Large intestine (tissue), 12 donors: ENCODE measurements around the gene MOGAT2. TPM values are rescaled to one million over a fixed set of nuclear protein-coding genes. Genes with fewer than 3 reads are reported as not detected.
"Not testable (repeated sequence)": the region's sequence is repeated elsewhere in the genome, so short reads cannot be mapped to it uniquely, and the experiment has no call there.

ENCODE experiments used
- DNase-seq, 2 donors: peaks; one replicate each; pipeline versions ENCODE4 v3.0.0 to v3.0.0-alpha.2; 2013
- H3K27ac ChIP-seq: one replicate; pipeline ENCODE4 v1.5.1; 2013; ENCODE audit warnings: low read length
- H3K27me3 ChIP-seq: 2 replicates; pipeline ENCODE4 v1.6.1; 2013; ENCODE audit warnings: low read length; ENCODE audit not compliant: control insufficient read depth, insufficient read depth
- H3K36me3 ChIP-seq: 2 replicates; pipeline ENCODE4 v1.6.1; 2013; ENCODE audit warnings: low read length; ENCODE audit not compliant: control insufficient read depth, insufficient read depth
- H3K4me1 ChIP-seq: one replicate; pipeline ENCODE4 v1.6.1; 2013; ENCODE audit warnings: low read length; ENCODE audit not compliant: control insufficient read depth, insufficient read depth
- H3K4me3 ChIP-seq: one replicate; pipeline ENCODE4 v1.5.1; 2013; ENCODE audit warnings: low read length
- H3K9me3 ChIP-seq: one replicate; pipeline ENCODE4 v1.6.1; 2013; ENCODE audit warnings: mild to moderate bottlenecking, low read depth, low read length, moderate library complexity; ENCODE audit not compliant: control insufficient read depth
- whole genome bisulfite sequencing: methylation state at CpG from one replicate; pipeline ENCODE4 v1.1.5; 2013; ENCODE audit warnings: low lambda C conversion rate; ENCODE audit not compliant: insufficient coverage; 5-methylcytosine and 5-hydroxymethylcytosine counted together
- long read RNA-seq, 11 donors: transcript quantifications; one replicate each; lab custom pipeline, GENCODE V29; 2026
- polyA plus RNA-seq: library from polyadenylated mRNA; unstranded; fragments of 120-200 nt; gene quantifications from one replicate; pipeline ENCODE4 v1.2.1, GENCODE V29; 2013

Gene MOGAT2
- polyA plus RNA-seq, result 222 TPM
- long read RNA-seq, donor 1, transcript MOGAT2-204 (1 exons, 1,956 nt), result major isoform, 28 of 31 reads
- long read RNA-seq, donor 1, partial matches to known transcripts, result 0 of 31 reads
- long read RNA-seq, donor 1, other reads (novel, unspliced or antisense), result 0 of 31 reads
- long read RNA-seq, donor 2, transcript MOGAT2-201 (6 exons, 1,404 nt), result minor isoform, 6 of 120 reads
- long read RNA-seq, donor 2, transcript MOGAT2-204 (1 exons, 1,956 nt), result major isoform, 90 of 120 reads
- long read RNA-seq, donor 2, transcript MOGAT2-203 (5 exons, 3,204 nt), result minor isoform, 13 of 120 reads
- long read RNA-seq, donor 2, partial matches to known transcripts, result 11 of 120 reads
- long read RNA-seq, donor 2, other reads (novel, unspliced or antisense), result 0 of 120 reads
- long read RNA-seq, donor 3, result 0 reads
- long read RNA-seq, donor 4, transcript MOGAT2-204 (1 exons, 1,956 nt), result major isoform, 18 of 19 reads
- long read RNA-seq, donor 4, partial matches to known transcripts, result 0 of 19 reads
- long read RNA-seq, donor 4, other reads (novel, unspliced or antisense), result 0 of 19 reads
- long read RNA-seq, donor 5, transcript MOGAT2-204 (1 exons, 1,956 nt), result major isoform, 27 of 29 reads
- long read RNA-seq, donor 5, partial matches to known transcripts, result 0 of 29 reads
- long read RNA-seq, donor 5, other reads (novel, unspliced or antisense), result 0 of 29 reads
- long read RNA-seq, donor 6, transcript MOGAT2-203 (5 exons, 3,204 nt), result minor isoform, 5 of 112 reads
- long read RNA-seq, donor 6, transcript MOGAT2-201 (6 exons, 1,404 nt), result minor isoform, 10 of 112 reads
- long read RNA-seq, donor 6, transcript MOGAT2-204 (1 exons, 1,956 nt), result major isoform, 97 of 112 reads
- long read RNA-seq, donor 6, partial matches to known transcripts, result 0 of 112 reads
- long read RNA-seq, donor 6, other reads (novel, unspliced or antisense), result 0 of 112 reads
- long read RNA-seq, donor 7, transcript MOGAT2-204 (1 exons, 1,956 nt), result major isoform, 16 of 18 reads
- long read RNA-seq, donor 7, partial matches to known transcripts, result 0 of 18 reads
- long read RNA-seq, donor 7, other reads (novel, unspliced or antisense), result 0 of 18 reads
- long read RNA-seq, donor 8, transcript MOGAT2-201 (6 exons, 1,404 nt), result minor isoform, 11 of 153 reads
- long read RNA-seq, donor 8, transcript MOGAT2-203 (5 exons, 3,204 nt), result minor isoform, 9 of 153 reads
- long read RNA-seq, donor 8, transcript MOGAT2-204 (1 exons, 1,956 nt), result major isoform, 115 of 153 reads
- long read RNA-seq, donor 8, partial matches to known transcripts, result 17 of 153 reads
- long read RNA-seq, donor 8, other reads (novel, unspliced or antisense), result 0 of 153 reads
- long read RNA-seq, donor 9, transcript MOGAT2-201 (6 exons, 1,404 nt), result minor isoform, 10 of 94 reads
- long read RNA-seq, donor 9, transcript MOGAT2-204 (1 exons, 1,956 nt), result major isoform, 80 of 94 reads
- long read RNA-seq, donor 9, partial matches to known transcripts, result 0 of 94 reads
- long read RNA-seq, donor 9, other reads (novel, unspliced or antisense), result 0 of 94 reads
- long read RNA-seq, donor 10, transcript MOGAT2-204 (1 exons, 1,956 nt), result major isoform, 98 of 114 reads
- long read RNA-seq, donor 10, transcript MOGAT2-201 (6 exons, 1,404 nt), result minor isoform, 9 of 114 reads
- long read RNA-seq, donor 10, partial matches to known transcripts, result 5 of 114 reads
- long read RNA-seq, donor 10, other reads (novel, unspliced or antisense), result 0 of 114 reads
- long read RNA-seq, donor 11, transcript MOGAT2-204 (1 exons, 1,956 nt), result major isoform, 50 of 52 reads
- long read RNA-seq, donor 11, partial matches to known transcripts, result 0 of 52 reads
- long read RNA-seq, donor 11, other reads (novel, unspliced or antisense), result 0 of 52 reads

DNA sequence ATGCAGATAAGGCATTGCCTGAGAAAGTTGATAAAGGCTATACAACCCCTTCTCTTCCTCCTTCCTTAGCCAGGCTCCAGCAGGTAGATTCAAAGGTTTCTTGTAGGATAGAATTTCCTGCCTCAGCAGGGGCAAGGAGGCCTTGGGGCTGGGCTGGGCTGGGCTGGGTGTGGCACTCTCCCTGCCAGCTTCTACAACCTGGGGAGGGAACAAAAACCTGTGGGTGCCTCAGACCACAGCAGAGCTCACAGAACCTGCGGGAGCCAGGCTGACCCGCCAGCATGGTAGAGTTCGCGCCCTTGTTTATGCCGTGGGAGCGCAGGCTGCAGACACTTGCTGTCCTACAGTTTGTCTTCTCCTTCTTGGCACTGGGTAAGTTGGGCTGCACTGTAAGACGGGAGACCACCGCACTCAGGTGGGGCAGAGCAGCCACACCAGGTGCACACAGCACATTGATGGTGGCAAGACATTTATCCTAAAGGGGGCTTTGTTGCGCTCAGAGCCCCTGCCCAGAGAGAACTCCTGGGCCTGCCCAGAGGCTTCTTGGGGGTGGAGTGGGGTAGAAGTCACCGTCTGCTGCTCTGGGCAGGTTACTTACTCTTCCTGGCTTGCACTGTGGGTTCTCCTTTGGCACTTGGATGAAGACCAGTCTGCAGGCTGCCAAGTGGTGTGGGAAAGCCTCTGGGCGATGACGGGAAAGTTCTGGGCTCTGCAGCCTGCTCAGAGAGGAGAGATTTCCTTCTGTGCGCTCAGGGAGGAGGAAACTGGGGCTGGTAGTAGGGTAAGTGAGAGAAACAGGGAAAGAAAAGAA lies at the start of gene MOGAT2:
Gene MOGAT2 (plus strand): TSS at position 231 of the 811 bp plus-strand sequence. CDS start 51 bp downstream, at position 282.
- H3K4me3 ChIP-seq, result peak within 1 kb of the TSS; percentile 37
- peak within 1 kb of the TSS; percentile 94 for H3K27ac ChIP-seq
- no peaks in the 10 kb centered on the region for H3K9me3 ChIP-seq
- peak; percentile 70 to 90 for DNase-seq
- H3K4me1 ChIP-seq, result peaks cover 70% of the 10 kb centered on the region
- no peaks in the 10 kb centered on the region for H3K36me3 ChIP-seq
- no peaks in the 10 kb centered on the region for H3K27me3 ChIP-seq
- WGBS, result 40% methylated on average over 1 of the region's 13 CpGs

DNA sequence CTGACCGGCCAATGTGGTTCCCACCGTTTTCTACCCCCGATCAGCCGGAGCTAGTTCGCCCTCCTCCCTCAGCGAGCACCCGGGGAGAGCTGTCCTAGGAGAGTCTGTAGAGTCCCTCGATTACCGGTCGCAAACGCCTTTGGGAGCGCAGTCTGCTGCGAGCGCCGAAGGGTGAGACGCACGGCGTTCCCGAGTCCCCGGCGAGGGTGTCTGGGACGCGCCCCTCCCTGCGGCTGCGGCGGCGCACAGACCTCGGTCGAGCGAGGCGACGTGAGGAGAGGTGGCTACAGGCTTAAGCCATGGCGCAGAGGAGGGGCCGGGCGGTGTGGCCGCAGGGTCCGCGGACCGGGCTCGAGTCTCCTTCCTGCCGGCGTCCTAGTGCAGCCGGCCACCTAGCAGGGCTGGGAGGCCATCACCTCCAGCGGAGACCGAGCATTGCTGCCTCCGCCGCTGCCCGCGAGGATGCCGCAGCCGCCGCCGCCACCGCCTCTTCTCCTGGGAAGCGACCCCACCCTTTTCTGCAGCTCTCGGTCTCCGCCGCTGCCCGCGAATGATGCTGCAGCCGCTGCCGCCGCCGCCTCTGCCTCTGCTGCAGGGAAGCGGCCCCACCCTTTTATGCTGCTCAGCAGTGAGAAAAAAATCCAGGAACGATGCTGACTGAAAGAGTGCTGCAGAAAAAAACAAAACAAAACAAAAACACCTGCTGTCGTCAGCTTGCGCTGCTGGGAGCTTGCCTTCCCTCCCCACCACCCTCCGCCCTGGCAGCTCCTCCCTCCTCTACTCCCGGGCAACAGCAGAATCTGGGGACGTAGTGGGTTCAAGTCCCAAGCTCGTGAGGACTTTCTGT lies 49.0 kb upstream of the MOGAT2 start, which contains the start of gene MAP6:
Gene MAP6 (minus strand): TSS at position 588 of the 847 bp plus-strand sequence. CDS start 669 bp downstream, outside the sequence.
- Histone ChIP-seq H3K9me3 (peaks cover 8% of the 10 kb centered on the region), H3K4me3 (peak within 1 kb of the TSS; percentile 38), H3K27me3 (peaks cover 67% of the 10 kb centered on the region), H3K36me3 (no peaks in the 10 kb centered on the region), H3K4me1 (peaks cover 9% of the 10 kb centered on the region), H3K27ac (peak within 1 kb of the TSS; percentile 35)
- WGBS, result no CpG with 5 or more reads among the region's 72 CpGs
- peak in 1 of 2 donors; percentile 52 for DNase-seq

DNA sequence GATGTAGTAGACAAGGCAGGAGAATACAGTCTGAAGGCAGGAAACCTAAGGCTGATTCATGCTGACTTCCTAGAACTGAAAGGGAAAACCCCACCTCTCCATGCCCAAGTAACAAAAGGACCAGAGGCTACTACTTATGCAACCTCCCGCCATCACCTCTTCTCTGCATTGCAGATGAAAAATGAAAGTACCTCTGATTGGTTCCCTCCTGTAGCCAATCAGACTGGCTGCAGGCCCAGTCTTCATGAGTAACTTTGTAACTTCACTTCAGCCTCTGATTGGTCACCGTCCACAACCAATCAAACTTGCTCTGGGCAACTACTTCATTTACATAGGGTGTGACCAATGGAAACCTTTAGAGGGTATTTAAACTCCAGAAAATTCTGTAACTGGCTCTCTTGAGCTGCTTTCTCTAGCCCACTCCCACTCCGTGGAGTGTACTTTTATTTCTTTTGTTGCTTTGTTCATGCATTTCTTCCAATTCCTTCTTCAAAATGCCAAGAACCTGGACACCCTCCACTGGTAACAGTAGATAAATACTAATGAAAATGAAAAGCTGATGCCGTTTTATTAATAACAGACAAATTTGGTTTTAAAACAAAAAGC lies 43.6 kb upstream of the MOGAT2 start:
- 100% methylated on average over 2 of the region's 4 CpGs for WGBS

DNA sequence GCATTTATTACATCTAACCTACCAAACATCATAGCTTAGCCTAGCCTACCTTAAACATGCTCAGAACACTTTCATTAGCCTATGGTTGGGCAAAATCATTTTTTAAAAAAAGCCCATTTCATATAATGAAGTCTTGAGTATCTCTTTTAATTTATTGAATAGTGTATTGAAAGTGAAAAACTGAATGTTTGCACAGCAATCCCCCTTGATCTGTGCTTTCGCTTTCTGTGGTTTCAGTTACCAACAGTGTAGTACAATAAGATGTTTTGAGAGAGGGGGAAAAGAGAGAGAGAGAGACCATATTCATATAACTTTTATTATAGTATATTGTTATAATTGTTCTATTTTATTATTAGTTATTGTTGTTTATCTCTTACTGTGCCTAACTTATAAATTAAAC lies 40.4 kb upstream of the MOGAT2 start:
- peaks cover 25% of the 10 kb centered on the region for H3K27me3 ChIP-seq
- WGBS, result no CpG with 5 or more reads among the region's 1 CpG

More for the DNA sequence above, 43.6 kb upstream of the MOGAT2 start:
- no peak for DNase-seq
- Histone ChIP-seq H3K27me3 (peaks cover 44% of the 10 kb centered on the region), H3K4me1 (no peaks in the 10 kb centered on the region), H3K36me3 (no peaks in the 10 kb centered on the region), H3K27ac (no peak overlapping the region), H3K4me3 (no peak overlapping the region), H3K9me3 (no peaks in the 10 kb centered on the region)

DNA sequence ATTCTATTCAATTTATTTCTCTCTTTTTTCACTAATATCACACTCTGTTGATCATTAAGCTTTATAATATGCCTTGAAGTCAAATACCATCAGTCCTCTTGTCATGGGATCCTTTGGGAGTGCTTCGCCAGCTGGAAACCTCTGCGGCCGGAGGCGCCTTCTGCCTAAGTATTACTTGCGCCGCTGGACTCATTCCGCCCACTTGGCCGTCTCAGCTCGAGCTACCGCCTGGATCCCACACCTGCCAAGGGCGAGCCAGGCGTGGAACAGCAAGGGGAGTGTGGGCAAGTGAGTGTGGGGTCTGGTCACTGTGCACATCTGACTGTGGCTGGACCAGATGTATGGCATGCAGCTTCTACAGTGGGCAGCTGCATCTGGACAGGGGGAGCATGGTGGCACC lies 39.7 kb upstream of the MOGAT2 start:
- H3K27me3 ChIP-seq, result peaks cover 22% of the 10 kb centered on the region
- no peak overlapping the region for H3K27ac ChIP-seq
- WGBS, result no CpG with 5 or more reads among the region's 12 CpGs
- no peaks in the 10 kb centered on the region for H3K4me1 ChIP-seq
- no peak for DNase-seq
- no peaks in the 10 kb centered on the region for H3K9me3 ChIP-seq
- no peaks in the 10 kb centered on the region for H3K36me3 ChIP-seq
- H3K4me3 ChIP-seq, result no peak overlapping the region

More for the DNA sequence above, 40.4 kb upstream of the MOGAT2 start:
- Histone ChIP-seq H3K36me3 (no peaks in the 10 kb centered on the region), H3K9me3 (no peaks in the 10 kb centered on the region), H3K4me3 (no peak overlapping the region), H3K27ac (no peak overlapping the region), H3K4me1 (no peaks in the 10 kb centered on the region)
- no peak for DNase-seq

DNA sequence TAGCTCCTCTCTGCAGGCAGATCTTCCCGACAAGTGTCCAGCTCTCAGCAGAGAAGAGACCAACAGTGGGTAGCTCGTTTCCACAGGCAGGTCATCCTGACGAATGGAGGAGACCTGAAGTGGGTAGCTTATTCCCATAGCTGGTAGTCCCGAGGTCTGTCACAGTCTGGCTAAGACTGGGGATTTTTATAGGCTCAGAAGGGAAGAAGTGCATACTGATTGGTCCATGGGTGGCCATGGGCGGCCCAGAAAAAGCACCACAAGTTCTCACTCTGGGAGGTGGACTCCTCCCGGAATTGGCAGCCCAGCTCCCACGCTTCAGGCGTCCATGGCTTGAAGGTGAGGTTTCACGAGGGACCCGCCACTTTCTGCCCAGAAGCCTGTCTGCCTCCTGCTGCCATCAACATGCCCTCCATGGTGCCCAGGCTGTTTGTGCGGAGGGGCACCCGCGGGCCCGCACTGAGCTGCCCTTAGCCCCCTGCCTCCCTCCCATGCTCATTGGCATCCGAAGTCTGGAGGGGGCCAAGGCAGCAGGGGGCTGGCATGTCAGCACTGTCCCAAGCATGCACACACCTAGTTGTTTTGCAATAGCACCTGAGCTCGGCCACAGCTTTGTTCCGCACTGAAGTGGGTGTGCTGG lies 38.9 kb upstream of the MOGAT2 start:
- H3K27me3 ChIP-seq, result peaks cover 22% of the 10 kb centered on the region
- H3K27ac ChIP-seq, result no peak overlapping the region
- no peaks in the 10 kb centered on the region for H3K9me3 ChIP-seq
- WGBS, result no CpG with 5 or more reads among the region's 17 CpGs
- no peaks in the 10 kb centered on the region for H3K36me3 ChIP-seq
- H3K4me1 ChIP-seq, result no peaks in the 10 kb centered on the region
- no peak overlapping the region for H3K4me3 ChIP-seq
- no peak for DNase-seq

DNA sequence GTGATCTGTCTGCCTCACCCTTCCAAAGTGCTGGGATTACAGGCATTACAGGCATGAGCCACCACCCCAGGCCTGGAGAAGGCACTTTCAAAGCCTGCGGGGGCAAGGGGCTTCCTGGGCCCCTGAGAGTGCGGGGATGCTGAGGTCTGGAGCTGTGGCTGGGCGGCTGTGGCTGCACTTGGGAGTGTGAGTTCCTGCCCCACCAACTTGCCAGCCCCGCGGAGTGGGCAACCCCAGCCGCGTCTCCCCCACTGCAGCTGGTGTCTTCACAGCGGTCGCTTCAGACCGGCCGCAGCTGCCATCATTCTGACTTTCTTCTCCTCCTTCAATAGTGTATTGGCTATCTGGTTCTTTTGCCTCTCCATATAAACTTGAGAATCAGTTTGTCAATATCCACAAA lies 38.1 kb upstream of the MOGAT2 start:
- Histone ChIP-seq H3K4me1 (no peaks in the 10 kb centered on the region), H3K36me3 (no peaks in the 10 kb centered on the region), H3K27me3 (peaks cover 22% of the 10 kb centered on the region), H3K9me3 (no peaks in the 10 kb centered on the region), H3K27ac (no peak overlapping the region), H3K4me3 (no peak overlapping the region)
- WGBS, result 87% methylated on average over 3 of the region's 11 CpGs
- DNase-seq, result no peak

DNA sequence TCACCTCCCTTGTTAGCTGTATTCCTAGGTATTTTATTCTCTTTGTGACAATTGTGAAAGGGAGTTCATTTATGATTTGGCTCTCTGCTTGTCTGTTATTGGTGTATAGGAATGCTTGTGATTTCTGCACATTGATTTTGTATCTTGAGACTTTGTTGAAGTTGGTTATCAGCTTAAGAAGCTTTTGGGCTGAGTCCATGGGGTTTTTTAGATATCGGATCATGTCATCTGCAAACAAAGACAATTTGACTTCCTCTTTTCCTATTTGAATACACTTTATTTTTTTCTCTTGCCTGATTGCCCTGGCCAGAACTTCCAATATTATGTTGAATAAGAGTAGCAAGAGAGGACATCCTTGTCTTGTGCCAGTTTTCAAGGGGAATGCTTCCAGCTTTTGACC lies 33.8 kb upstream of the MOGAT2 start:
- not testable (repeated sequence) for H3K27ac ChIP-seq, H3K36me3 ChIP-seq, H3K4me1 ChIP-seq, DNase-seq, H3K4me3 ChIP-seq, H3K9me3 ChIP-seq
- WGBS, result no CpG with 5 or more reads among the region's 1 CpG
- peaks cover 14% of the 10 kb centered on the region for H3K27me3 ChIP-seq
